ENCODE results near the gene PREX1.

- no peak for TF ChIP-seq CTCF (IDR thresholded peaks at IDR 0.05)
- TF ChIP-seq POLR2A (IDR thresholded peaks at IDR 0.05): no peak
Measured at GRCh38 chr20:48827855-48828733, at the start of gene PREX1.

Data from vagina (tissue), 2 donors.